Right lobe of liver (tissue), 4 donors: ENCODE results near the gene FAM241B.

Experiments
- CTCF ChIP-seq, 4 donors: fragments of 200-600 bp in 3 of 4; fragments of 450-650 bp in 1 of 4; IDR thresholded peaks; one replicate each; pipeline versions ENCODE4 v1.5.1 to v1.8.0; 2016 to 2022; ENCODE audit warnings: antibody characterized with exemption in 4 of 4, mild to moderate bottlenecking in 2 of 4
- POLR2A ChIP-seq: fragments of 450-650 bp; IDR thresholded peaks from one replicate; pipeline ENCODE4 v1.6.1; 2017; ENCODE audit warnings: antibody characterized with exemption, mild to moderate bottlenecking
- donor health status: DM: no; HTN: no; CAD: no.
- donor health status: DM: no; HTN: no; CAD: no.
- donor health status: DM: no; HTN: yes; CAD: no.

DNA sequence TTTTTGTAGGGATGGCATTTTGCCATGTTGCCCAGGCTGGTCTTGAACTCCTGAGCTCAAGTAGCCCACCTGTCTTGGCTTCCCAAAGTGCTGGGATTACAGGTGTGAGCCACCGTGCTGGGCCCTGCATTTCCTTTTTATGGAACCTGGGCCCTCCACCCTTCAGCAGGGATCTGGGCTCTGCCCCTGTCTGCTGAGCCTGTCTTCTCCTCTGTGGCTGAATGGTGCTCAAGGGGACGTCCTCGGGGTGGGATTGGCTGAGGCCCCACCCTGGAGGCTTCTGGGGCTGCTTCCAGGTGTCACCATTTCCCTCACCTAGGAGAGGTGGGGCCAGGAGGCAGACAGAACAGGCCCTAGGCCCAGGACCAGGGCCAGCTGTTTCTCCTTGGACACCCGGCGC lies 18.4 kb downstream of the FAM241B start:
- no peak for TF ChIP-seq CTCF (IDR thresholded peaks at IDR 0.05)
- no peak for TF ChIP-seq POLR2A
